ENCODE measurements around the gene ABCB9.

The ABCB9 gene

GRCh38 chr12:123006977-123007376, 40.7 kb upstream of the ABCB9 start:
- DNase-seq, result no peak
- Histone ChIP-seq H3K27ac (no peak overlapping the region), H3K36me3 (replicated peaks) (no peaks in the 10 kb centered on the region), H3K4me3 (ENCODE audit: low read depth, low read length) (no peak overlapping the region), H3K27me3 (replicated peaks) (no peaks in the 10 kb centered on the region)
- in situ Hi-C loops (cut with HindIII; ENCODE audit: low pct_ligation_motif_present, low sequenced_read_pairs), result no loop called here
- TF ChIP-seq, protein P1, sequence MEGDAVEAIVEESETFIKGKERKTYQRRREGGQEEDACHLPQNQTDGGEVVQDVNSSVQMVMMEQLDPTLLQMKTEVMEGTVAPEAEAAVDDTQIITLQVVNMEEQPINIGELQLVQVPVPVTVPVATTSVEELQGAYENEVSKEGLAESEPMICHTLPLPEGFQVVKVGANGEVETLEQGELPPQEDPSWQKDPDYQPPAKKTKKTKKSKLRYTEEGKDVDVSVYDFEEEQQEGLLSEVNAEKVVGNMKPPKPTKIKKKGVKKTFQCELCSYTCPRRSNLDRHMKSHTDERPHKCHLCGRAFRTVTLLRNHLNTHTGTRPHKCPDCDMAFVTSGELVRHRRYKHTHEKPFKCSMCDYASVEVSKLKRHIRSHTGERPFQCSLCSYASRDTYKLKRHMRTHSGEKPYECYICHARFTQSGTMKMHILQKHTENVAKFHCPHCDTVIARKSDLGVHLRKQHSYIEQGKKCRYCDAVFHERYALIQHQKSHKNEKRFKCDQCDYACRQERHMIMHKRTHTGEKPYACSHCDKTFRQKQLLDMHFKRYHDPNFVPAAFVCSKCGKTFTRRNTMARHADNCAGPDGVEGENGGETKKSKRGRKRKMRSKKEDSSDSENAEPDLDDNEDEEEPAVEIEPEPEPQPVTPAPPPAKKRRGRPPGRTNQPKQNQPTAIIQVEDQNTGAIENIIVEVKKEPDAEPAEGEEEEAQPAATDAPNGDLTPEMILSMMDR (IDR thresholded peaks at IDR 0.05; ENCODE audit: low read depth, low read length, missing control alignments), result no peak

DNA sequence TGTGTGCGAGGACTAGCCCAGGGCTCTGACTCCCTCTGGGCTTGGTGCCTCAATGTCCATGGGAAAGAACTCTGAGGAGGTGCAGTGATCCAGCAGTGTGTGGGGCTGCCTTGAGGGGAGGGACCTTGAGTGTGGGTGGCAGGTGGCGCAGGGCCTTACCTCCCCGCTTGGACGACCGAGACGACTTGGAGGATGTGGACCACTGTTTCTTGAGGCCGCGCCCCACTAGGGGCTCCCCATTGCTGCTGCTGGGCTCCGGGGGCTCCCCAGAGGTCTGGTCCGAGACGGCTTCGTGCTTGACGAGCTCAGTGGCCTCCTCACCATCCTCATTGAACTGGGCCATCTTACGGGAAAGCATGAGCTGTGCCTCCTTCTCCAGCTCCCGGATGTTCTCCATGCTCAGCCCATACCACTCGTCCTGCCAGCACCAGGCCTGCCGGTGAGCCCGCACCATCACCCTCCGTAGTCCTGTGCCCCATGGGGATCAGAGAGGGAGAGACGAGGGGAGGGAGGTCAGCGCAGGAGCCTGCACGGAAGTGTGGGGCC, 38.9 kb upstream of the ABCB9 start:
- TF ChIP-seq, protein P1 (IDR thresholded peaks at IDR 0.05; ENCODE audit: low read depth, low read length, missing control alignments), result no peak
- in situ Hi-C loops (cut with HindIII; ENCODE audit: low pct_ligation_motif_present, low sequenced_read_pairs), result no loop called here
- Histone ChIP-seq H3K27ac (no peak overlapping the region), H3K4me3 (ENCODE audit: low read depth, low read length) (no peak overlapping the region), H3K27me3 (replicated peaks) (no peaks in the 10 kb centered on the region), H3K36me3 (replicated peaks) (no peaks in the 10 kb centered on the region)
- DNase-seq, result no peak

GRCh38 chr12:123004287-123004686, 38.0 kb upstream of the ABCB9 start:
- Histone ChIP-seq H3K36me3 (replicated peaks) (no peaks in the 10 kb centered on the region), H3K27me3 (replicated peaks) (no peaks in the 10 kb centered on the region), H3K27ac (no peak overlapping the region), H3K4me3 (ENCODE audit: low read depth, low read length) (no peak overlapping the region)
- in situ Hi-C loops (cut with HindIII; ENCODE audit: low pct_ligation_motif_present, low sequenced_read_pairs), result no loop called here
- DNase-seq, result no peak
- TF ChIP-seq, protein P1 (IDR thresholded peaks at IDR 0.05; ENCODE audit: low read depth, low read length, missing control alignments), result no peak

GRCh38 chr12:123003257-123003656, 37.0 kb upstream of the ABCB9 start:
- Histone ChIP-seq H3K27ac (no peak overlapping the region), H3K36me3 (replicated peaks) (no peaks in the 10 kb centered on the region), H3K27me3 (replicated peaks) (no peaks in the 10 kb centered on the region), H3K4me3 (ENCODE audit: low read depth, low read length) (no peak overlapping the region)
- no peak for DNase-seq
- TF ChIP-seq, protein P1 (IDR thresholded peaks at IDR 0.05; ENCODE audit: low read depth, low read length, missing control alignments), result no peak
- in situ Hi-C loops (cut with HindIII; ENCODE audit: low pct_ligation_motif_present, low sequenced_read_pairs), result no loop called here

DNA sequence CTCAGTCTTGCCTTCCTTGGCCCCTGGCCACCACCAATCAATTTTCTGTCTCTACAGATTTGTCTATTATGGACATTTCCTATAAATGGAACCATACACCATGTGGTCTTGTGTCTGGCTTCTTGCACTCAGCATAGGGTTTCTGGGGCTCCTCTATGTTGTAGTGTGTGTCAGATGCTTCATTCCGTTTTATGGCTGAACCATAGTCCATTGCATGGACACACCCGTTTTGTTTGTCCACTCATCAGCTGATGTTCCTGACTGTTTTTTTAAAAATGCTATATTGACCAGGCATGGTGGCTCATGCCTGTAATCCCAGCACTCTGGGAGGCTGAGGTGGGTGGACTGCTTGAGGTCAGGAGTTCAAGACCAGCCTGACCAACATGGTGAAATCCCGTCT, 35.2 kb upstream of the ABCB9 start:
- no peak for DNase-seq
- H3K4me3 ChIP-seq (ENCODE audit: low read depth, low read length), result no peak overlapping the region
- H3K27me3 ChIP-seq (replicated peaks), result no peaks in the 10 kb centered on the region
- TF ChIP-seq, protein P1 (IDR thresholded peaks at IDR 0.05; ENCODE audit: low read depth, low read length, missing control alignments), result no peak
- no peak overlapping the region for H3K27ac ChIP-seq
- no peaks in the 10 kb centered on the region for H3K36me3 ChIP-seq (replicated peaks)
- in situ Hi-C loops (cut with HindIII; ENCODE audit: low pct_ligation_motif_present, low sequenced_read_pairs), result no loop called here

DNA sequence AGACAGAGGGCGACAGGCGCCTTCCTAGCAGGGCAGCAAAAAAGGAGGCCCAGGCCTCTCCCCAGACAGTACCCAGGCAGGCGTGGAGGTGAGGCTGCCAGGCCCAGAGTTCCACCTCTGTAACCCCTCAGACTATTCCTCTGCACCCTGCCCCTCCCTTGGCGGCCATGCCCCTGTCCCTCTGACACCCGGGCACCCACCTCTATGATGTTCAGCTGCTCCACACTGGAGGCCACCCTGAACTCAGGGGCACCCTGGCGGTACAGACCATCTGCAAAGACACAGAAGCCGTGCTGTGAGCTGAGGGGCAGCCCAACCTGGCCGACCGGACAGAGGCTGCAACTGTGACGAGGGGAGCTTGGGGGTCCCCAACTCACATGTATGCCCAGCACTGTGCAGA, 34.3 kb upstream of the ABCB9 start:
- Histone ChIP-seq H3K36me3 (replicated peaks) (no peaks in the 10 kb centered on the region), H3K27ac (no peak overlapping the region), H3K4me3 (ENCODE audit: low read depth, low read length) (no peak overlapping the region), H3K27me3 (replicated peaks) (no peaks in the 10 kb centered on the region)
- no peak for DNase-seq
- in situ Hi-C loops (cut with HindIII; ENCODE audit: low pct_ligation_motif_present, low sequenced_read_pairs), result no loop called here
- TF ChIP-seq, protein P1 (IDR thresholded peaks at IDR 0.05; ENCODE audit: low read depth, low read length, missing control alignments), result no peak
